ENCODE results near the gene ATOH7. TPM values are rescaled to one million over a fixed set of nuclear protein-coding genes. Genes with fewer than 3 reads are reported as not detected.

The ATOH7 gene
- polyA plus RNA-seq, 3 donors: not detected

DNA sequence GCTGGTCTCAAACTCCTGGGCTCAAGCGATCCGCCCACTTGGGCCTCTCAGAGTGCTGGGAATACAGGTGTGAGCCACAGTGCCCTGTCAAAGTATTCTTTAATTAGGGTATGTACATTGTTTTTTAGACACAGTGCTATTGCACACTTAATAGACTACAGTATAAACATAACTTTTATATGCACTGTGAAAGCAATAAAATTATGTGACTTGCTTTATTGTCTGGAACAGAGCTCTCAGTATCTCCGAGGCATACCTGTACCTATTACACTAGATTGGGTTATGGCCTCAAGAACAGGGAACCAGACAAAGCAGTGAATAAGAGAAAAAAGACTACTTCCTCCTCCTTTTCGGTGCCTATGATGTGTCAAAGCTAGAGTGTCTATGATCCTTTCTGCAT is 13.1 kb downstream of the ATOH7 start:
- H3K36me3 Mint-ChIP-seq: no peaks in the 10 kb centered on the region
- H3K9ac ChIP-seq (ENCODE audit: insufficient read depth, low read length, poor library complexity, severe bottlenecking): no peak overlapping the region
- peaks cover 2 to 4% (median 2%) of the 10 kb centered on the region in 3 donors for H3K27me3 Mint-ChIP-seq (ENCODE audit: low read depth in 3 of 3)
- H3K27me3 ChIP-seq (ENCODE audit: control insufficient read depth in 2 of 2, insufficient read depth in 2 of 2, low read length in 2 of 2): no peaks in the 10 kb centered on the region
- no peak overlapping the region for H3K27ac ChIP-seq (ENCODE audit: low read depth in 1 of 2, low read length in 2 of 2)
- H2AFZ ChIP-seq (ENCODE audit: insufficient read depth, low read depth, low read length, poor library complexity, severe bottlenecking): peak overlapping the region; percentile 33
- no peaks in the 10 kb centered on the region for H3K4me1 ChIP-seq (ENCODE audit: control insufficient read depth in 1 of 2, insufficient read depth in 2 of 2, low read length in 2 of 2)
- no peak overlapping the region for H3K4me3 ChIP-seq (replicated peaks in 1 of 3; ENCODE audit: low read depth in 2 of 3, low read length in 3 of 3)
- peak overlapping the region in 1 of 2 donors; percentile 8 for H3K4me3 Mint-ChIP-seq
- WGBS (ENCODE audit: insufficient coverage): 20% methylated on average over 1 of the region's 4 CpGs
- H3K27ac Mint-ChIP-seq: no peak overlapping the region
- H3K4me1 Mint-ChIP-seq: peaks cover 3% of the 10 kb centered on the region
- TF ChIP-seq, protein P1, sequence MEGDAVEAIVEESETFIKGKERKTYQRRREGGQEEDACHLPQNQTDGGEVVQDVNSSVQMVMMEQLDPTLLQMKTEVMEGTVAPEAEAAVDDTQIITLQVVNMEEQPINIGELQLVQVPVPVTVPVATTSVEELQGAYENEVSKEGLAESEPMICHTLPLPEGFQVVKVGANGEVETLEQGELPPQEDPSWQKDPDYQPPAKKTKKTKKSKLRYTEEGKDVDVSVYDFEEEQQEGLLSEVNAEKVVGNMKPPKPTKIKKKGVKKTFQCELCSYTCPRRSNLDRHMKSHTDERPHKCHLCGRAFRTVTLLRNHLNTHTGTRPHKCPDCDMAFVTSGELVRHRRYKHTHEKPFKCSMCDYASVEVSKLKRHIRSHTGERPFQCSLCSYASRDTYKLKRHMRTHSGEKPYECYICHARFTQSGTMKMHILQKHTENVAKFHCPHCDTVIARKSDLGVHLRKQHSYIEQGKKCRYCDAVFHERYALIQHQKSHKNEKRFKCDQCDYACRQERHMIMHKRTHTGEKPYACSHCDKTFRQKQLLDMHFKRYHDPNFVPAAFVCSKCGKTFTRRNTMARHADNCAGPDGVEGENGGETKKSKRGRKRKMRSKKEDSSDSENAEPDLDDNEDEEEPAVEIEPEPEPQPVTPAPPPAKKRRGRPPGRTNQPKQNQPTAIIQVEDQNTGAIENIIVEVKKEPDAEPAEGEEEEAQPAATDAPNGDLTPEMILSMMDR (IDR thresholded peaks at IDR 0.05): no peak
- H3K4me2 ChIP-seq (replicated peaks; ENCODE audit: extremely low read depth, low read length, poor library complexity, severe bottlenecking): no peak overlapping the region
- no peak for DNase-seq
- H3K9me3 ChIP-seq (replicated peaks in 1 of 2; ENCODE audit: control insufficient read depth in 1 of 2, insufficient read depth in 1 of 2, low read length in 2 of 2): no peaks in the 10 kb centered on the region
- no peaks in the 10 kb centered on the region for H4K20me1 ChIP-seq (ENCODE audit: insufficient read depth, low read length)
- intact Hi-C loops (cut with micrococcal nuclease): no loop called here
- no peaks in the 10 kb centered on the region for H3K9me3 Mint-ChIP-seq
- H3K79me2 ChIP-seq (ENCODE audit: insufficient read depth, low read length): no peaks in the 10 kb centered on the region
- H3K36me3 ChIP-seq (replicated peaks in 1 of 2; ENCODE audit: control insufficient read depth in 1 of 2, insufficient read depth in 2 of 2, low read length in 2 of 2): no peaks in the 10 kb centered on the region

DNA sequence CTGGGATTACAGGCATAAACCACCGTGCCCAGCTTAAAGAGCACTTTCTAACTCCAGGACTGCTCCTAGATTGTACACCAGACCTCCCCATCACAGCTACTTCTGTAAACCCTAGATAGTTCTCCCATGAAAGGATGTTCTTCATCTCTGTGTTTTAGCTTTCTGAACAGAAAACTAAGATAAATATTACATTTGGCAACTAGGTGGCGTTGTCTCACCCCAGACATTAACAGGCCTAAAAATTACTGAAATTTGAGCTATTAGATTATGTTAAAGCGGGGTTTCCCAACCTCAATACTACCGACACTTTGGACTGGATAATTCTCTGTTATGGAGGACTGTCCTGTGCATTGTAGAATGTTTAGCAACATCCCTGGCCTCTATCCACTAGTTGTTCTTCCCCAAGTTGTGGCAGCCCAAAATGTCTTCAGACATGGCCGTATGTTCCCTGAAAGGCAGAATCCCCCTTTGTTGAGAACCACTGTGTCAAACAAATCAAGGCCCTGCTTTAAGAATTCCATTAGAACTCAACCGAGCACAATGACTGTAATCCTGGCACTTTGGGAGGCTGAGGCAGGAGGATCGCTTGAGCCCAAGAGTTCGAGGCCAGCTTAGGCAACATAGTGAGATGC is 19.1 kb downstream of the ATOH7 start:
- H3K9me3 ChIP-seq (replicated peaks in 1 of 2; ENCODE audit: control insufficient read depth in 1 of 2, insufficient read depth in 1 of 2, low read length in 2 of 2): no peaks in the 10 kb centered on the region
- TF ChIP-seq, protein P1 (IDR thresholded peaks at IDR 0.05): peak; percentile 77
- H3K27me3 ChIP-seq (ENCODE audit: control insufficient read depth in 2 of 2, insufficient read depth in 2 of 2, low read length in 2 of 2): no peaks in the 10 kb centered on the region
- H3K4me3 ChIP-seq (replicated peaks in 1 of 3; ENCODE audit: low read depth in 2 of 3, low read length in 3 of 3): no peak overlapping the region
- intact Hi-C loops (cut with micrococcal nuclease): loop anchor here (5.0 kb wide), 2 partner anchors 89 to 134 kb away; no protein-coding TSS in a partner anchor
- H3K27ac ChIP-seq (ENCODE audit: low read depth in 1 of 2, low read length in 2 of 2): no peak overlapping the region
- no peak overlapping the region for H3K27ac Mint-ChIP-seq
- WGBS (ENCODE audit: insufficient coverage): no CpG with 5 or more reads among the region's 8 CpGs
- H3K36me3 ChIP-seq (replicated peaks in 1 of 2; ENCODE audit: control insufficient read depth in 1 of 2, insufficient read depth in 2 of 2, low read length in 2 of 2): no peaks in the 10 kb centered on the region
- H2AFZ ChIP-seq (ENCODE audit: insufficient read depth, low read depth, low read length, poor library complexity, severe bottlenecking): no peak overlapping the region
- no peak overlapping the region for H3K4me2 ChIP-seq (replicated peaks; ENCODE audit: extremely low read depth, low read length, poor library complexity, severe bottlenecking)
- H3K36me3 Mint-ChIP-seq: no peaks in the 10 kb centered on the region
- no peak overlapping the region for H3K4me3 Mint-ChIP-seq
- H3K4me1 Mint-ChIP-seq: no peaks in the 10 kb centered on the region
- DNase-seq: peak in 2 of 3 donors; percentile 35 to 37
- H3K9ac ChIP-seq (ENCODE audit: insufficient read depth, low read length, poor library complexity, severe bottlenecking): no peak overlapping the region
- no peaks in the 10 kb centered on the region for H3K4me1 ChIP-seq (ENCODE audit: control insufficient read depth in 1 of 2, insufficient read depth in 2 of 2, low read length in 2 of 2)
- no peaks in the 10 kb centered on the region for H3K79me2 ChIP-seq (ENCODE audit: insufficient read depth, low read length)
- H3K9me3 Mint-ChIP-seq: peaks cover 0 to 2% (median 0%) of the 10 kb centered on the region in 7 donors
- H3K27me3 Mint-ChIP-seq (ENCODE audit: low read depth in 3 of 3): peaks cover 3 to 9% (median 7%) of the 10 kb centered on the region in 3 donors
- no peaks in the 10 kb centered on the region for H4K20me1 ChIP-seq (ENCODE audit: insufficient read depth, low read length)

Measured in CD14-positive monocyte (primary cell).